Neuron (in vitro differentiated cells): ENCODE measurements around the gene NPHP4.
"Not testable (repeated sequence)": the region's sequence is repeated elsewhere in the genome, so short reads cannot be mapped to it uniquely, and the experiment has no call there.

Experiments
- H2AFZ ChIP-seq: one replicate; pipeline ENCODE4 v1.6.1; 2013; ENCODE audit warnings: low read depth, mild to moderate bottlenecking, inconsistent platforms, low read length, moderate library complexity
- H3K27me3 ChIP-seq: one replicate; pipeline ENCODE4 v1.6.1; 2013; ENCODE audit warnings: low read length; ENCODE audit not compliant: insufficient read depth
- H3K36me3 ChIP-seq: one replicate; pipeline ENCODE4 v1.6.1; 2013; ENCODE audit warnings: low read length; ENCODE audit not compliant: insufficient read depth
- H3K4me1 ChIP-seq: one replicate; pipeline ENCODE4 v1.6.1; 2013; ENCODE audit warnings: low read length; ENCODE audit not compliant: insufficient read depth
- H3K4me3 ChIP-seq: 2 replicates; pipeline ENCODE4 v1.5.1; 2013; ENCODE audit warnings: mild to moderate bottlenecking, low read length, moderate library complexity
- H3K9me3 ChIP-seq: one replicate; pipeline ENCODE4 v1.6.1; 2013; ENCODE audit warnings: low read length

The NPHP4 gene

GRCh38 chr1:6030547-6031261, 38.5 kb upstream of the NPHP4 start:
- Histone ChIP-seq H3K4me3 (no peak overlapping the region), H2AFZ (no peak overlapping the region), H3K4me1 (peaks cover 3% of the 10 kb centered on the region), H3K9me3 (no peaks in the 10 kb centered on the region), H3K36me3 (no peaks in the 10 kb centered on the region), H3K27me3 (peaks cover 3% of the 10 kb centered on the region)

DNA sequence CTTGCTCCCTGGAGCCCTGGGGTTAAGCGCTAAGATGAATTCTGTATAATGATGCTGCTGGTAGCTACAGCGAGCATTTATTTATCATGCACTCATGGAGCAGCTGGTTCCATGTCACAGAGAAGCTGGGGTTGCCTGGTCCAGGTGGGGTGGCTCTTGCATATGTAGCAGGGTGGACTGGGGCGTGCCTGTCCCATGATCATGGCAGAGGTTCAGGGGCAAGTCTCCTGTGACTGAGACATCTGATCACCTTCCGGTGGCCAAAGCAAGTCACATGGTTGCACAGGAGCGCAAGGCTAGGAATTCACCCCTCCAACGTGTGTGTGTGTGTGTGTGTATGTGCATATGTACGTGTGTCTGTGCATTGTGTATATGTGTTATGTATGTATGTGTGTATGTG, 37.9 kb upstream of the NPHP4 start:
- Histone ChIP-seq H3K36me3 (no peaks in the 10 kb centered on the region), H3K4me3 (no peak overlapping the region), H3K9me3 (no peaks in the 10 kb centered on the region), H3K4me1 (peaks cover 3% of the 10 kb centered on the region), H3K27me3 (peaks cover 3% of the 10 kb centered on the region), H2AFZ (no peak overlapping the region)

GRCh38 chr1:6029351-6029750, 37.1 kb upstream of the NPHP4 start:
- H2AFZ ChIP-seq, result no peak overlapping the region
- no peak overlapping the region for H3K4me3 ChIP-seq
- H3K4me1 ChIP-seq, result peaks cover 3% of the 10 kb centered on the region
- peaks cover 3% of the 10 kb centered on the region for H3K27me3 ChIP-seq
- H3K36me3 ChIP-seq, result no peaks in the 10 kb centered on the region
- no peaks in the 10 kb centered on the region for H3K9me3 ChIP-seq

DNA sequence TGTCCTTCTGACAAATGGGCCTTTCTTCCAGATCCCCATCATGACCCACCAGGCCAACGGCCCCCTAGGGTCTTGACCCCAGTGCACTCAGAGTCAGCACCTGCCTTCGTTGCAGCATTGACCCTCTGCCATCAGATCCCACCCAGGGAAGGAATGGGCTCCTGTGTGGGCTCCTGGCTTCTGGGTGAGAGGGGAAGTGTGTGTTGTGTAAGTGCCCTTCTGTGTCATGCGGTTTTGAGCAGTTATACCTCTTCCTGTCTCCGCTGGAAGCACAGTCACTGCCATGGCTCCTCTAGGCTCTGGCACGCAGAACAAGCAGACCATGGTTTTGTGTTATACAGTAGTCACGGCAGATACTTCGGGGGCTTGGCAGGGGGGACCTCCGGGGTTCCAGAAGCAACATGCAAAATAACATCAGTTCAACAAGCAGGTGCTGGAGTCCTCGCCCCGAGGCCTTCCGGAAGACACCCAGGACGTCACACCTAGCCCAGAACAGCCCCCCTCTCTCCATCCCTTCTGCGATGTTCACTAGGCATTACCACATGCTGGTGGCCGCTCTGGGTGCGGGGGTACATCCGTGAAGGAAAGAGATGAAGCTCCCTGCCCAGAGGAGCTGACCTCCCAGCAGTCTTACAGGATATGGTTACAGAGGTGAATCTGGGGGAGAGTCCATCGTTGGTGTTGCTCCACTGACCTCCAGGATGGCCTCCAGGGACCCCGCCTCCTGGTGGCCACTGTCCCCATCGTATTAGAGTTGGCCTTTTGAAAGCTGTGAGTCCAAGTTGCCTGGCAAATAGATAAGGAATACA, 36.0 kb upstream of the NPHP4 start:
- Histone ChIP-seq H3K4me1 (no peaks in the 10 kb centered on the region), H2AFZ (no peak overlapping the region)

DNA sequence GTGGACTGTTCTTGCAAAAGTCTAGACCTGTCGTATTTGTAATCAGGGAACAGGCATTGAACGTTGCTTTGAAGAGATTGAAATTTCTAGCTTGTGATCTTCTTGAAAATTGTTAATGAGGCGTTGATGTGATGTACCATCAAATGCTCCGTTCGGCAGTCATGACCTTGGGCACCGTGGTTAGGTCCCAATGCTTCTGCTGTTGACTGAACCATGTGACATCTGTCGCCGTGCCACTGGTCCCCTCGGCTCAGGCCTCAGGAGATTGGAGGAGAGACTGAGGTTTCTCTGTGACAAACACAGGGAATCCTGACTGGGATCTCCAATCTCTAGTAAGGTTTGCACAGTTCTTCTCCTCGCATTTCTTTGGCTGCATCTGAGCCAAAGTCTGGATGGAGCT, 35.4 kb upstream of the NPHP4 start:
- peaks cover 3% of the 10 kb centered on the region for H3K27me3 ChIP-seq
- H3K36me3 ChIP-seq, result no peaks in the 10 kb centered on the region
- no peak overlapping the region for H3K4me3 ChIP-seq
- no peaks in the 10 kb centered on the region for H3K4me1 ChIP-seq
- no peak overlapping the region for H2AFZ ChIP-seq
- H3K9me3 ChIP-seq, result no peaks in the 10 kb centered on the region

More for the DNA sequence above, 36.0 kb upstream of the NPHP4 start:
- peaks cover 3% of the 10 kb centered on the region for H3K27me3 ChIP-seq
- H3K4me3 ChIP-seq, result no peak overlapping the region
- no peaks in the 10 kb centered on the region for H3K36me3 ChIP-seq
- H3K9me3 ChIP-seq, result no peaks in the 10 kb centered on the region

DNA sequence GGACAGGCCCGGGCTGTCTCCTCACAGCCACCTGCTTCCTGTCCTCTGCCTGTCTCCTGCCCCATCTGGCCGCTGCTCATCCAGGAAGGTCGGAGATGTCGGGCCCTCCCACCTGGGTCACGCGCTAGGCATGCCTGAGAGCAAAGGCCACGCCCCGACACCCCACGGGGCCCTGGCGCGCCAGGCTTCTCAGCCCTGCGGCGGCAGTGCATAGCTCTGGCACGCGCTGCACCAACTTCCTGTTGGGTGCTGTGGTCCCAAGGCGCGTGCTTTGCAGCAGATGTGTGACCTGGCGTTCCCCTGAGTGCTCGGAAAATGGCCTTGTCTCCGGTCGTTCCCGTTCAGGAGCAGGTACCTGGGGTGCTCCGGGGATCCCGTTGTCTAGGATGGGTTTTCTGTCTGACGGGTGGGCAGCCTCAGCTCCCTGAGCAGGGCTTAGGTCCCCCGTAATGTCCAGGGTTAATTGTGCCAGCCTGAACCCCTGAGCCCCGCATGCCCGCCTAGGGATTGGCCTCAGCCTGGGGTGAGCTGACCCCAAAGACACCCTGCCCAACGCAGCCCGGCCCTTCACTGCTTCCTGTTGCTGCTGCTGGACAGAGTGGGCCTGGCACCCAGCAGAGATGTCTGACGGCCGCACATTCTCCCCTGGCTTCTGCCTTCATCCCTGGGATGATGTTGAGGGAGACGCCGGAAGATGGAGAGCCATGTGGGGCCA, 34.0 kb upstream of the NPHP4 start:
- Histone ChIP-seq H3K4me1 (no peaks in the 10 kb centered on the region), H3K4me3 (no peak overlapping the region), H3K36me3 (no peaks in the 10 kb centered on the region), H2AFZ (no peak overlapping the region), H3K9me3 (no peaks in the 10 kb centered on the region), H3K27me3 (peaks cover 3% of the 10 kb centered on the region)

- Histone ChIP-seq H3K9me3 (no peaks in the 10 kb centered on the region), H3K27me3 (peaks cover 3% of the 10 kb centered on the region), H2AFZ (no peak overlapping the region), H3K36me3 (no peaks in the 10 kb centered on the region), H3K4me1 (no peaks in the 10 kb centered on the region), H3K4me3 (no peak overlapping the region)
Measured at GRCh38 chr1:6025269-6026094, 33.3 kb upstream of the NPHP4 start.

DNA sequence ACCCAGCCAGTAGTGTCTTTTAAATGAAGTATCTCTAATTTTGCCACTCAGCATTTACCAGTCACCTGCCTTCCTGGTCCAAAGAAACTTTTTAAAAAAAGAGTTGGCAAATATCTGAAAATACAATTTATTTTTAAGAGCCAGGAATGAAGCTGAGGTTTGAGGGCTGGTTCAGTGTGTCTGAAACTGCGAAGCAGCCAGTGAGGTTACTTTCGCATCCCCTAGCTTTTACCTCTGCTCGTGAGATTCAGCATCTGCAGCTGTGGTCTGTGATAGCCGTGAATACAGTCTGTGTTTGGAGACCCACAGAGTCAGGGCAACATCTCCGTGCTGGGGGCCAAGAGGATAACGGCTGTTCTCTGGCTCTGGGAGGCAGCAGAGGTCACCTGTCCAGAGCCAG, 32.2 kb upstream of the NPHP4 start:
- H2AFZ ChIP-seq, result no peak overlapping the region
- H3K4me3 ChIP-seq, result no peak overlapping the region
- H3K27me3 ChIP-seq, result peaks cover 3% of the 10 kb centered on the region
- no peaks in the 10 kb centered on the region for H3K9me3 ChIP-seq
- no peaks in the 10 kb centered on the region for H3K36me3 ChIP-seq
- no peaks in the 10 kb centered on the region for H3K4me1 ChIP-seq

- Histone ChIP-seq H3K27me3 (peaks cover 3% of the 10 kb centered on the region), H2AFZ (no peak overlapping the region), H3K4me3 (no peak overlapping the region), H3K36me3 (no peaks in the 10 kb centered on the region), H3K9me3 (no peaks in the 10 kb centered on the region), H3K4me1 (no peaks in the 10 kb centered on the region)
Measured at GRCh38 chr1:6023346-6023745, 31.1 kb upstream of the NPHP4 start.

DNA sequence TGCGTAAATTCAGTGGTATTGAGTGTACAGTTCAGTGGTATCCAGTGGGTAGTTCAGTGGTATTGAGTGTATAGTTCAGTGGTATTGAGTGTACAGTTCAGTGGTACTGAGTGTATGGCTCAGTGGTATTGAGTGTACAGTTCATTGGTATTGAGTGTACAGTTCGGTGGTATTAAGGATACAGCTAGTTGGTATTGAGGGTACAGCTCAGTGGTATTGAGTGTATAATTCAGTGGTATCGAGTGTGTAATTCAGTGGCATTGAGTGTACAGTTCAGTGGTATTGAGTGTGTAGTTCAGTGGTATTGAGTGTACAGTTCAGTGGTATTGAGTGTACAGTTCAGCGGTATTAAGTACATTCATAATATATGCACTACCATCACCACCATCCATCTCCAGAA, 30.0 kb upstream of the NPHP4 start:
- no peaks in the 10 kb centered on the region for H3K36me3 ChIP-seq
- H3K27me3 ChIP-seq, result peaks cover 3% of the 10 kb centered on the region
- H3K9me3 ChIP-seq, result no peaks in the 10 kb centered on the region
- no peak overlapping the region for H3K4me3 ChIP-seq
- H2AFZ ChIP-seq, result no peak overlapping the region
- H3K4me1 ChIP-seq, result no peaks in the 10 kb centered on the region

GRCh38 chr1:6019166-6019845, 27.1 kb upstream of the NPHP4 start:
- Histone ChIP-seq H3K4me1 (no peaks in the 10 kb centered on the region), H3K27me3 (no peaks in the 10 kb centered on the region), H3K4me3 (no peak overlapping the region), H2AFZ (no peak overlapping the region), H3K9me3 (no peaks in the 10 kb centered on the region), H3K36me3 (no peaks in the 10 kb centered on the region)

GRCh38 chr1:6017654-6018053, 25.4 kb upstream of the NPHP4 start:
- H3K9me3 ChIP-seq, H3K27me3 ChIP-seq, H3K4me1 ChIP-seq, H3K36me3 ChIP-seq, H3K4me3 ChIP-seq, H2AFZ ChIP-seq: not testable (repeated sequence)
